C4-2B (cell line): Measurements from ENCODE around the gene TSSC4.

ENCODE experiments used
- H3K27ac ChIP-seq: fragments of 450-650 bp; 2 replicates; pipeline ENCODE4 v1.5.1; 2017
- CTCF ChIP-seq: fragments of 450-650 bp; conservative IDR thresholded peaks from 2 replicates; pipeline ENCODE4 v1.5.1; 2017; ENCODE audit warnings: mild to moderate bottlenecking
- ZFX ChIP-seq: fragments of 450-650 bp; IDR thresholded peaks from 2 replicates; pipeline ENCODE4 v1.6.1; 2017

Gene TSSC4

GRCh38 chr11:2366276-2366675, 34.3 kb upstream of the TSSC4 start:
- TF ChIP-seq ZFX (no peak), CTCF (no peak)
- H3K27ac ChIP-seq: no peak overlapping the region

GRCh38 chr11:2366733-2367132, 33.8 kb upstream of the TSSC4 start:
- H3K27ac ChIP-seq: no peak overlapping the region
- TF ChIP-seq CTCF: no peak
- no peak for TF ChIP-seq ZFX

- no peak overlapping the region for H3K27ac ChIP-seq
- TF ChIP-seq CTCF: no peak
- no peak for TF ChIP-seq ZFX
Observed at GRCh38 chr11:2367266-2368160, 33.0 kb upstream of the TSSC4 start.

GRCh38 chr11:2368178-2368850, 32.2 kb upstream of the TSSC4 start:
- TF ChIP-seq ZFX (no peak), CTCF (no peak)

GRCh38 chr11:2368851-2369180, 31.7 kb upstream of the TSSC4 start:
- H3K27ac ChIP-seq: no peak overlapping the region
- TF ChIP-seq ZFX (no peak), CTCF (no peak)

More at GRCh38 chr11:2368178-2368850, 32.2 kb upstream of the TSSC4 start:
- no peak overlapping the region for H3K27ac ChIP-seq

GRCh38 chr11:2369320-2369719, 31.2 kb upstream of the TSSC4 start:
- TF ChIP-seq CTCF (no peak), ZFX (no peak)
- no peak overlapping the region for H3K27ac ChIP-seq

- H3K27ac ChIP-seq: no peak overlapping the region
- TF ChIP-seq CTCF (no peak), ZFX (no peak)
Observed at GRCh38 chr11:2369896-2370295, 30.7 kb upstream of the TSSC4 start.
